ENCODE measurements around the gene ABCB6.

Gene ABCB6

DNA sequence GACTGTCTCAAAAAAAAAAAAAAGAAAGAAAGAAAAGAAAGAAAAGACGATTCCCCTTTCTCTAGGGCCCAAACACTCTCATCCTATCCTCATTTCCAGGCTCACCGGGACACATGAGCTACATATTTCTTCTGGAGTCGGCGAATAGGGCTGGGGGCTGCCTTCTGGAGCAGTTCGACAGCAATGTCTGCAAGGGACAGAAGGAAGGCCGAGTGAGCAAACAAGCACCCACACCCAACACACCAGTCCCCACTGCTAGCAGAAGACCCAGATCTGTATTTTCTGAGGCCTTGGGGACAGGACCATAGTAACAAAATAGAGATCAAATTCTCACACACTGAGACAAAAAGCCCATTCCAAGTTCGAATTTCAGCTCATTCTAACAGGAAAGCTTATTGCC is 43.3 kb downstream of the ABCB6 start:
- TF ChIP-seq, protein P1, sequence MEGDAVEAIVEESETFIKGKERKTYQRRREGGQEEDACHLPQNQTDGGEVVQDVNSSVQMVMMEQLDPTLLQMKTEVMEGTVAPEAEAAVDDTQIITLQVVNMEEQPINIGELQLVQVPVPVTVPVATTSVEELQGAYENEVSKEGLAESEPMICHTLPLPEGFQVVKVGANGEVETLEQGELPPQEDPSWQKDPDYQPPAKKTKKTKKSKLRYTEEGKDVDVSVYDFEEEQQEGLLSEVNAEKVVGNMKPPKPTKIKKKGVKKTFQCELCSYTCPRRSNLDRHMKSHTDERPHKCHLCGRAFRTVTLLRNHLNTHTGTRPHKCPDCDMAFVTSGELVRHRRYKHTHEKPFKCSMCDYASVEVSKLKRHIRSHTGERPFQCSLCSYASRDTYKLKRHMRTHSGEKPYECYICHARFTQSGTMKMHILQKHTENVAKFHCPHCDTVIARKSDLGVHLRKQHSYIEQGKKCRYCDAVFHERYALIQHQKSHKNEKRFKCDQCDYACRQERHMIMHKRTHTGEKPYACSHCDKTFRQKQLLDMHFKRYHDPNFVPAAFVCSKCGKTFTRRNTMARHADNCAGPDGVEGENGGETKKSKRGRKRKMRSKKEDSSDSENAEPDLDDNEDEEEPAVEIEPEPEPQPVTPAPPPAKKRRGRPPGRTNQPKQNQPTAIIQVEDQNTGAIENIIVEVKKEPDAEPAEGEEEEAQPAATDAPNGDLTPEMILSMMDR (IDR thresholded peaks at IDR 0.05; ENCODE audit: low read depth, low read length, missing control alignments): no peak
- in situ Hi-C loops (cut with HindIII; ENCODE audit: low sequenced_read_pairs): no loop called here
- no peak for DNase-seq (ENCODE audit: low read depth)
- H3K4me3 ChIP-seq (ENCODE audit: low read depth, low read length): peak overlapping the region; percentile 80

DNA sequence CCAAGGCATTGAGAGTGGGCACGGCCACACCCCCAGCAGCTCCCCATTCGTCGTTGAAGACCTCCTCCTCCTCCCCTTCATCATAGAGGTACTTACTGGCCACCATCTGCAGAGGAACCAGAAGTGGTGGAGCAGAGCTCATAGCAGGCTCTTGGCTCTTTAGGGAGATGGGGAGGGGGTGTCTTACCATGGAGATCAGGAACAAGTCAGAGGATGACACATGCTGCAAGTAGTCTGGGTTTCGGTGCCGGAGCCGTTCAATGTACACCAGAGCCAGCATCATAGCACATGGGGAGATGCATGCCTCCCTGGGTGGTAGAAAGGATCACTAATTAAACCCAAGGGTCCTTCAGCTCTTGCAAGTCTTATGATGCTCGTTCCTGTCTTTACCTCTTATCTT is 44.0 kb downstream of the ABCB6 start:
- no peak for DNase-seq (ENCODE audit: low read depth)
- in situ Hi-C loops (cut with HindIII; ENCODE audit: low sequenced_read_pairs): no loop called here
- H3K4me3 ChIP-seq (ENCODE audit: low read depth, low read length): no peak overlapping the region
- TF ChIP-seq, protein P1 (IDR thresholded peaks at IDR 0.05; ENCODE audit: low read depth, low read length, missing control alignments): no peak

DNA sequence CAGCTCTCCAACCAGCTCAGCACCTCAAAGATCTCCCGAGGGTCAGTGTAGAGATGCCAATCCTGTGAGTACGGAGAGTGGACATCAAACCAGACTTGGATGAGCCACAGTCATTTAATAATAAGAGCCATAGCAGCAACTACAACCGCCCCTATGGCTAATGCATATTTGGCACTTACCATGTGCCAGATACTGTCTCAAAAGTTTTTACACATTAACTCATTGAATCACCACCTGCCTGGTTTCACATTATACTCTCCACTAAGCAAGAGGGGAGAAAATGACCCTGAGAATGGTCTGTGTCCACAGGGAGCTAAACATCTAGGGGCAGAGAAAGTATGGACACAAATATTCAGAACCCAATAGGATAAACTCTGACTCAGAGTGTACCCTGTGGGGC is 44.6 kb downstream of the ABCB6 start:
- TF ChIP-seq, protein P1 (IDR thresholded peaks at IDR 0.05; ENCODE audit: low read depth, low read length, missing control alignments): no peak
- in situ Hi-C loops (cut with HindIII; ENCODE audit: low sequenced_read_pairs): no loop called here
- no peak overlapping the region for H3K4me3 ChIP-seq (ENCODE audit: low read depth, low read length)
- DNase-seq (ENCODE audit: low read depth): no peak

DNA sequence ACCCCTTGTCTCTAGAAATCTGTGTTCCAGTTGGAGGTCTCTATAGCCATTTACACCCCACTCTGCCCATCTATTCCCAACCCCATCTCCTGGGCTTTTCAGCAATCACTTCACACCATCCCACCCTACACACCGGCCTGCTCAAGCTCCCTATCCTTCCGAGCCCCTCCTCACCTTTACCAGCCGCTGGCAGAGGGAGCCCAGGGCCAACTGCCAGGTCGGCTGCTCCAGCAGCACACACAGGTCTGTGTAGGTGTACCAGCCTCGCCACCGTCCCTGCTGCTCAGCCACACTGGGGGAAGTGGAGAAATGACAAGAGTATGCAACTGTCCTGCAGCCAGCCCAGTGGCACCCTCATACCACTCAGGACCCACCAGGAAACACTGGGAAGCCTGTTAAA is 45.6 kb downstream of the ABCB6 start:
- in situ Hi-C loops (cut with HindIII; ENCODE audit: low sequenced_read_pairs): no loop called here
- TF ChIP-seq, protein P1 (IDR thresholded peaks at IDR 0.05; ENCODE audit: low read depth, low read length, missing control alignments): no peak
- H3K4me3 ChIP-seq (ENCODE audit: low read depth, low read length): no peak overlapping the region
- DNase-seq (ENCODE audit: low read depth): no peak

DNA sequence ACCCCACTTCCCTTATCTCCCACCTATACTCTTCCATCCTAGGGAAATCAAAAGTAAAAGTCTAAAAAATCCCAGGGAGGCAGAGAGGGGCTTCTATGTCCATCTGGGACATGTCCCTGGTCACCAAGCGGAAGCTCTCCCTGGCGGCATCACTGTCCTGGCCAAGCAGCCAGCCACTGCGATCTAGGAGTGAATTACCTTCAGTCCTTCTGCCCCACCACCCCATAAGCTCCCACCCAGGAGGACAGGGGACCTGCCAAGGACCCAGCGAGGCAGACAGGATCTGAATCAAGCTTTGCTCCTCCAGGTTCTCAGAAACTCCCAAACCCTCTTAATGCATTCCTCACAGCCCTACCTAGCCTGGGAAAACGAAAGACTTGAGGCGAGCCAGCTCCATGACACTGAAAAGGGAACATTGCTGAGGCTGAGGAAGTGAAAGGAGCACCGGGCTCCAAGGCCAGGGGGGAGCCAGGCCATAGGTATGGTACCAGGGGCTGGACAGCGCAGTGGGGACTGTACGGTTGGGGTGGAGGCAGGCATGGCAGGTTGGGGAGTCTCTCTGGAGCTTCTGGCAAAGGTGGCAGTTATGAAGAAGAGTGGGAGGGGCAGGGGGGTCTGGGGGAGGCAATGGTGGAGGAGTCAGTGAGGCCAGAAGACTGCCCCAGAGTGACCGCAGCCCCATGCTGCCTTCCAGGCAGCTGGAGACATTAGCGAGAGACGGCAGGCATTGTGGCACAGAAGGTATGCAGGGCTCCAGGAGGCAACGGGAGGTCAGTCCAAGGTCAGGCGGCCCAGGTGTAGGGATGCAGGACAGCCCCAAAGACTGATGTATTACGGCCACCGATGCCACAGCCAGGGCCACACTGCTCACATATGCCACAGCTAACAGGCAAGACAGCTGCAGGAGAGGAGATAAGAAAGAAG is 46.3 kb downstream of the ABCB6 start:
- H3K4me3 ChIP-seq (ENCODE audit: low read depth, low read length): no peak overlapping the region
- in situ Hi-C loops (cut with HindIII; ENCODE audit: low sequenced_read_pairs): no loop called here
- no peak for DNase-seq (ENCODE audit: low read depth)
- TF ChIP-seq, protein P1 (IDR thresholded peaks at IDR 0.05; ENCODE audit: low read depth, low read length, missing control alignments): no peak

DNA sequence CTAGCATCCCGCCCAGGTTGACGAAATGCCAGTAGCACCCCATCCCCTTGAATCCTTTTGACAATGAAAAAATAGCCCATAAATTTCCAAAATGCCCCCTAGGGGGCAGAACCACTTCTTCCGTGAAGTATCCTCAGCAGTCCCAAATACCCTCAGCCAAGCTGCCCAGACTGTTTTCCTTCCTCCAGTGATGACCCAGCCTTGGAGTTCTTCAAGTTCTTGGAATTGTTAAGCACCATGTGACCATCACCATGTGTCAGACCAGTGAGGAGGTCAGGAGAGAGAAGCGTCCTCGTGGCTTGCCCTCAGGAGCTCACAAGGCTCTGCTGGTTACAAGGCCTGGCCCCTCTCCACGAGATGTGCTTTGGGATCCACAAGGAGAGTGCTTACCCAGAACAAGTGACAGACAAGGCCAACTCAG is 47.5 kb downstream of the ABCB6 start:
- in situ Hi-C loops (cut with HindIII; ENCODE audit: low sequenced_read_pairs): no loop called here
- no peak overlapping the region for H3K4me3 ChIP-seq (ENCODE audit: low read depth, low read length)
- DNase-seq (ENCODE audit: low read depth): peak; percentile 32
- TF ChIP-seq, protein P1 (IDR thresholded peaks at IDR 0.05; ENCODE audit: low read depth, low read length, missing control alignments): peak; percentile 77

Data from astrocyte of the cerebellum (primary cell).